K562 (cell line): ENCODE results near the gene IGF2. TPM values are rescaled to one million over a fixed set of nuclear protein-coding genes. Genes with fewer than 3 reads are reported as not detected.

Experiments used
- HDAC6 ChIP-seq: IDR thresholded peaks from 2 replicates; pipeline ENCODE4 v1.6.1; 2012; ENCODE audit warnings: low read depth, mild to moderate bottlenecking, control low read depth, inconsistent platforms, low read length, moderate library complexity
- MLX ChIP-seq, 2 experiments: fragments of 450-650 bp in 1 of 2; sonication (generic) in 1 of 2; formaldehyde crosslinking; conservative IDR thresholded peaks; 2 replicates each; pipeline versions ENCODE4 v1.4.0 to v1.8.1; 2020 to 2022; ENCODE audit warnings: mild to moderate bottlenecking in 1 of 2, missing genetic modification reagents in 1 of 2
- PHB2 ChIP-seq: fragments of 450-650 bp; IDR thresholded peaks from 2 replicates; pipeline ENCODE4 v1.6.1; 2017; ENCODE audit warnings: low read depth
- RREB1 ChIP-seq: fragments of 250-450 bp; sonication (Bioruptor Pico); IDR thresholded peaks from 2 replicates; pipeline ENCODE4 v1.4.0; 2020
- YBX1 ChIP-seq: fragments of 450-650 bp; IDR thresholded peaks from 2 replicates; pipeline ENCODE4 v1.7.1; 2016; ENCODE audit warnings: mild to moderate bottlenecking
- polyA plus RNA-seq, 8 experiments: library from polyadenylated mRNA; depleted of rRNA in 4 of 8; stranded (reverse) in 5 of 8; unstranded in 3 of 8; fragments of >200 nt; fragmentation: Nextera tagmentation in 2 of 8; fragmentation: Illumina TruSeq in 1 of 8; extraction: Ambion mirVana in 2 of 8; extraction: Trizol in 1 of 8; gene quantifications; 2 replicates each; pipeline versions ENCODE4 v1.2.1 to v1.2.3, GENCODE V29; 2011 to 2014; ENCODE audit warnings: inconsistent platforms in 1 of 8, missing spikeins in 1 of 8
- total RNA-seq, 7 experiments: library from RNA; depleted of rRNA in 6 of 7; stranded (reverse); fragments of >200 nt in 6 of 7; fragmentation: Illumina TruSeq in 2 of 7; extraction: Trizol in 2 of 7; gene quantifications; 2 replicates each; pipeline versions ENCODE4 v1.2.1 to v1.2.3, GENCODE V29; 2011 to 2021; ENCODE audit warnings: low replicate concordance in 1 of 7

IGF2 gene
- total and polyA plus RNA-seq, 9 of the 15 experiments (the other 6 are each of a cell fraction or from before 2014, with no cell fraction given), result 0.16 TPM; not detected in 8

- no peak for TF ChIP-seq MLX (CRISPR knock-in tag; conservative IDR thresholded peaks at IDR 0.05)
- TF ChIP-seq HDAC6, result no peak
- TF ChIP-seq YBX1, result no peak
- TF ChIP-seq RREB1 (CRISPR knock-in tag), result no peak
- no peak for TF ChIP-seq PHB2
These were observed 41.2 kb upstream of the IGF2 start (continued) for GRCh38 chr11:2180347-2180746.
